ENCODE data around the gene TMED4.

DNA sequence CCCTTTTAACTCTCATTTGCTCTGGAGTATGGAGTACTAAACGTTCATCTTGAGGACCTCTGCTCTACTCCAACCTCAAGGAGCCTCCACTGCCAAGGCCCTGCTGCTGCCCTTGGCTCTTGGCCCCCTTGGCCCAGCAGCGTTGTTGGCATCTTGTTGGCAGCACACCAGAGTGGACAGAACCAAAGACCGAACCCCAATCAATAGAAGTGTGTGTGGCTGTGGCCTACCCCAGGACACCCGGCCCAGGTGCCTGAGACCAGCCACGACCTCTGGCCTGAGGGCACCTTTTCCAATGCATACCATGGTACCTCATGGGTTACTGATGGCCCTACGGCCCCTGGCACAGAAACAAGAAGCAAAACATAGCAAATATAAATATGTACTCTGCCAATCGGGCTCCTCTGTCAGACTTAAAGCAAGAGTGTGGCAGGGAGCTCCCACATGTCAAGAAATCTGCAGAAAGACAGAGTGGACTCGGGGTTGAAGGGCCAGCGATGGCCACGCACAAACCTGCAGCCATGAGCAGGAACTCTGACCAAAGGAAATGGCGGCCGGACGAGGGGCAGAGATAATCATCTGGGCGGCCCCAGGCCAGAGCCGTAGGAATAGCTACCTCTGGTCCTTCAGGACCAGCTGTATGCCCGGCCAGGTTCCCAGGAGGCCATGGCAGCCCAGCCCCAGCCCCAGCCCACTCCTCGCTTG, 43.8 kb downstream of the TMED4 start:
- TF ChIP-seq, protein P1, sequence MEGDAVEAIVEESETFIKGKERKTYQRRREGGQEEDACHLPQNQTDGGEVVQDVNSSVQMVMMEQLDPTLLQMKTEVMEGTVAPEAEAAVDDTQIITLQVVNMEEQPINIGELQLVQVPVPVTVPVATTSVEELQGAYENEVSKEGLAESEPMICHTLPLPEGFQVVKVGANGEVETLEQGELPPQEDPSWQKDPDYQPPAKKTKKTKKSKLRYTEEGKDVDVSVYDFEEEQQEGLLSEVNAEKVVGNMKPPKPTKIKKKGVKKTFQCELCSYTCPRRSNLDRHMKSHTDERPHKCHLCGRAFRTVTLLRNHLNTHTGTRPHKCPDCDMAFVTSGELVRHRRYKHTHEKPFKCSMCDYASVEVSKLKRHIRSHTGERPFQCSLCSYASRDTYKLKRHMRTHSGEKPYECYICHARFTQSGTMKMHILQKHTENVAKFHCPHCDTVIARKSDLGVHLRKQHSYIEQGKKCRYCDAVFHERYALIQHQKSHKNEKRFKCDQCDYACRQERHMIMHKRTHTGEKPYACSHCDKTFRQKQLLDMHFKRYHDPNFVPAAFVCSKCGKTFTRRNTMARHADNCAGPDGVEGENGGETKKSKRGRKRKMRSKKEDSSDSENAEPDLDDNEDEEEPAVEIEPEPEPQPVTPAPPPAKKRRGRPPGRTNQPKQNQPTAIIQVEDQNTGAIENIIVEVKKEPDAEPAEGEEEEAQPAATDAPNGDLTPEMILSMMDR (IDR thresholded peaks at IDR 0.05), result no peak
- TF ChIP-seq EP300 (IDR thresholded peaks at IDR 0.05), result no peak
